ENCODE data around the gene OAS3. TPM values are rescaled to one million over a fixed set of nuclear protein-coding genes. Genes with fewer than 3 reads are reported as not detected.
"Not testable (repeated sequence)": the region's sequence is repeated elsewhere in the genome, so short reads cannot be mapped to it uniquely, and the experiment has no call there.

The OAS3 gene
- total RNA-seq, 1 donor from 2014 or later, result 6.5 TPM

- no peak for DNase-seq (ENCODE audit: low read depth in 2 of 2)
These were observed 42.4 kb downstream of the OAS3 start for GRCh38 chr12:112980491-112981158.

GRCh38 chr12:112985642-112986290 lies 47.5 kb downstream of the OAS3 start:
- no peak for DNase-seq (ENCODE audit: low read depth in 2 of 2)

- no peak for DNase-seq (ENCODE audit: low read depth in 2 of 2)
These were observed 48.1 kb downstream of the OAS3 start for GRCh38 chr12:112986291-112986800.

- DNase-seq (ENCODE audit: low read depth in 2 of 2), result no peak
These were observed 49.3 kb downstream of the OAS3 start for GRCh38 chr12:112987561-112987960.

- no peak for DNase-seq (ENCODE audit: low read depth in 2 of 2)
These were observed 50.0 kb downstream of the OAS3 start for GRCh38 chr12:112988224-112988623.

- DNase-seq (ENCODE audit: low read depth in 2 of 2), result not testable (repeated sequence)
These were observed 50.6 kb downstream of the OAS3 start for GRCh38 chr12:112988823-112989385.

GRCh38 chr12:112989806-112990205 lies 51.5 kb downstream of the OAS3 start:
- DNase-seq (ENCODE audit: low read depth in 2 of 2), result no peak

GRCh38 chr12:112992541-112993398 lies 54.5 kb downstream of the OAS3 start:
- peak; percentile 50 to 73 for DNase-seq (ENCODE audit: low read depth in 2 of 2)

GRCh38 chr12:112995008-112995407 lies 56.7 kb downstream of the OAS3 start:
- DNase-seq (ENCODE audit: low read depth in 2 of 2), result no peak

- no peak for DNase-seq (ENCODE audit: low read depth in 2 of 2)
These were observed 58.2 kb downstream of the OAS3 start for GRCh38 chr12:112996501-112996900.

- no peak for DNase-seq (ENCODE audit: low read depth in 2 of 2)
These were observed 59.2 kb downstream of the OAS3 start for GRCh38 chr12:112997506-112997905.

GRCh38 chr12:112998987-112999767 lies 60.9 kb downstream of the OAS3 start:
- DNase-seq (ENCODE audit: low read depth in 2 of 2), result no peak

- no peak for DNase-seq (ENCODE audit: low read depth in 2 of 2)
These were observed 62.2 kb downstream of the OAS3 start for GRCh38 chr12:113000433-113000832.

GRCh38 chr12:113002155-113002554 lies 63.9 kb downstream of the OAS3 start:
- no peak for DNase-seq (ENCODE audit: low read depth in 2 of 2)

GRCh38 chr12:113002676-113003075 lies 64.4 kb downstream of the OAS3 start:
- no peak for DNase-seq (ENCODE audit: low read depth in 2 of 2)

GRCh38 chr12:113003636-113004035 lies 65.4 kb downstream of the OAS3 start:
- DNase-seq (ENCODE audit: low read depth in 2 of 2), result no peak

GRCh38 chr12:113005762-113006161 lies 67.5 kb downstream of the OAS3 start:
- DNase-seq (ENCODE audit: low read depth in 2 of 2), result peak; percentile 6 to 41

- DNase-seq (ENCODE audit: low read depth in 2 of 2), result no peak
These were observed 67.9 kb downstream of the OAS3 start for GRCh38 chr12:113006206-113006605.

- DNase-seq (ENCODE audit: low read depth in 2 of 2), result no peak
These were observed 68.4 kb downstream of the OAS3 start for GRCh38 chr12:113006641-113007040.

GRCh38 chr12:113007166-113007565 lies 68.9 kb downstream of the OAS3 start:
- peak in 1 of 2 donors; percentile 72 for DNase-seq (ENCODE audit: low read depth in 2 of 2)

- DNase-seq (ENCODE audit: low read depth in 2 of 2), result peak; percentile 32 to 75
These were observed 72.4 kb downstream of the OAS3 start for GRCh38 chr12:113010701-113011100.
